Astrocyte of the hippocampus (primary cell): ENCODE results near the gene MAGEC3.

Source experiments
- DNase-seq: peaks from one replicate; pipeline ENCODE4 v3.0.0; 2011; ENCODE audit warnings: low read depth, low spot score

The MAGEC3 gene

GRCh38 chrX:141945426-141945825, 107.3 kb downstream of the MAGEC3 start:
- DNase-seq, result no peak

DNA sequence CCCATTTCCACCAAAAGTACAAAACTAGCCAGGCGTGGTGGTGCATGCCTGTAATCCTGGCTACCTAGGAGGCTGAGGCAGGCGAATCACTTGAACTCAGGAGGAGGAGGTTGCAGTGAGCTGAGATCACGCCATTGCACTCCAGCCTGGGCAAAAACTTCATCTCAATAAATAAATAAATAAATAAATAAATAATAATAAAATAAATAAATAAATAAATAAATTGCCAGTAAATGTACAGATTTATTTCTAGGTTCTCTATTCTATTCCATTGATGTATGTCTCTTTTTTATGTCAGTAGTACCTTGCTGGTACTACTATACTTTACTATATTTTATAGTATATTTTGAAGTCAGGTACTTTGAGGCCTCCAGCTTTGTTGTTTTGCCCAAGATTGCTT, 109.2 kb downstream of the MAGEC3 start:
- no peak for DNase-seq
